Uterus (tissue), 4 donors: ENCODE measurements around the gene MANF. TPM values are rescaled to one million over a fixed set of nuclear protein-coding genes. Genes with fewer than 3 reads are reported as not detected.

Experiments
- DNase-seq, 2 donors: peaks; one replicate each; pipeline ENCODE4 v3.0.0-alpha.2; 2019 to 2020
- H3K27ac ChIP-seq, 2 donors: fragments of 200-600 bp; sonication (generic); 1 replicate in 1 of 2; 2 replicates in 1 of 2; pipeline ENCODE4 v1.5.1; 2016 to 2018
- H3K27me3 ChIP-seq, 2 donors: fragments of 200-600 bp; sonication (generic); one replicate each; pipeline ENCODE4 v1.5.1; 2018 to 2019; ENCODE audit warnings: control low read depth in 1 of 2
- H3K36me3 ChIP-seq, 2 donors: fragments of 200-600 bp; sonication (generic); one replicate each; pipeline ENCODE4 v1.5.1; 2019; ENCODE audit warnings: control low read depth in 1 of 2
- H3K4me1 ChIP-seq, 2 donors: fragments of 200-600 bp; sonication (generic); one replicate each; pipeline ENCODE4 v1.5.1; 2018 to 2019; ENCODE audit warnings: control low read depth in 1 of 2
- H3K4me3 ChIP-seq, 2 donors: fragments of 200-600 bp; sonication (generic); 1 replicate in 1 of 2; 2 replicates in 1 of 2; pipeline ENCODE4 v1.5.1; 2018 to 2019; ENCODE audit warnings: mild to moderate bottlenecking in 1 of 2
- H3K9me3 ChIP-seq, 2 donors: fragments of 200-600 bp; sonication (generic); one replicate each; pipeline ENCODE4 v1.5.1; 2019; ENCODE audit warnings: control low read depth in 1 of 2
- CTCF ChIP-seq, 4 experiments: fragments of 200-600 bp in 2 of 4; fragments of 450-650 bp in 2 of 4; sonication (generic) in 2 of 4; IDR thresholded peaks; one replicate each; pipeline ENCODE4 v1.5.1; 2016 to 2019; ENCODE audit warnings: antibody characterized with exemption in 4 of 4, mild to moderate bottlenecking in 2 of 4, moderate library complexity in 1 of 4
- POLR2A ChIP-seq, 2 donors: fragments of 450-650 bp; IDR thresholded peaks; one replicate each; pipeline ENCODE4 v1.6.1; 2016; ENCODE audit warnings: antibody characterized with exemption in 2 of 2, mild to moderate bottlenecking in 1 of 2, moderate library complexity in 1 of 2
- intact Hi-C: fragments of 100-400 bp; cut with DNase I; formaldehyde crosslinking; loops from one replicate; pipeline ENCODE4 v1.15.1; 2023; ENCODE audit warnings: low total_unique reads
- total RNA-seq, 4 donors: library from RNA; depleted of rRNA in 3 of 4; stranded (reverse); fragments of >200 nt in 3 of 4; gene quantifications; one replicate each; pipeline versions ENCODE4 v1.1.0 to v1.2.4, GENCODE V29; 2014 to 2023
- donor health status: DM: yes; HTN: yes; CAD: no.

The MANF gene
- total RNA-seq, 4 donors from 2014 or later: 14.7 to 60.6 (median 28.8) TPM

- Histone ChIP-seq H3K9me3 (no peaks in the 10 kb centered on the region), H3K4me3 (no peak overlapping the region), H3K27ac (no peak overlapping the region), H3K4me1 (no peaks in the 10 kb centered on the region), H3K36me3 (no peaks in the 10 kb centered on the region), H3K27me3 (no peaks in the 10 kb centered on the region)
- DNase-seq: no peak
- TF ChIP-seq POLR2A (IDR thresholded peaks at IDR 0.05) (no peak), CTCF (IDR thresholded peaks at IDR 0.05) (no peak)
- intact Hi-C loops: no loop called here
Observed at GRCh38 chr3:51408021-51408420, 22.9 kb downstream of the MANF start.

- H3K36me3 ChIP-seq: no peaks in the 10 kb centered on the region
Observed at GRCh38 chr3:51408813-51409212, 23.7 kb downstream of the MANF start.

DNA sequence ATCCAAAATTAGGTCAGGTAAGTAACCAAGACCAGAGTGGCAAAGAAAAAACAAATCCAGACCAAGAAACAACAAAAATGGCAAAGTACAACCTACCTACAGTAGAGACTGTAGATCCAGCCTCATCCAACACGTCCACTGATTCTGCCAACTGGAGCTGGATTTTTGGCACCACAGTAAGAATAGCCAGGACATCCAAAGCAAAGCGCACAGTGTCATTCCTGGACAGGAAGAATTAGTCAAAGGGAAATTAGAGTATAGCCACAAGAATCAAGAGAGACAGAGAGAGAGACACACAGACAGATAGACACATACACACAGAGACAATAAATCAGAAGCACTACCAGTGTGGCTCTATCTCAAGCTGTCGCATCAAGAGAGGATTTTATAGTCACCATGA, 37.1 kb downstream of the MANF start:
- intact Hi-C loops: no loop called here
- DNase-seq: no peak
- H3K36me3 ChIP-seq: no peaks in the 10 kb centered on the region
- H3K4me1 ChIP-seq: no peaks in the 10 kb centered on the region
- no peaks in the 10 kb centered on the region for H3K9me3 ChIP-seq
- H3K4me3 ChIP-seq: no peak overlapping the region
- H3K27me3 ChIP-seq: no peaks in the 10 kb centered on the region
- no peak overlapping the region for H3K27ac ChIP-seq
- no peak for TF ChIP-seq POLR2A (IDR thresholded peaks at IDR 0.05)

More at GRCh38 chr3:51408813-51409212, 23.7 kb downstream of the MANF start:
- TF ChIP-seq POLR2A (IDR thresholded peaks at IDR 0.05) (no peak), CTCF (IDR thresholded peaks at IDR 0.05) (no peak)
- intact Hi-C loops: no loop called here
- Histone ChIP-seq H3K4me3 (no peak overlapping the region), H3K4me1 (no peaks in the 10 kb centered on the region), H3K27ac (no peak overlapping the region), H3K27me3 (no peaks in the 10 kb centered on the region), H3K9me3 (no peaks in the 10 kb centered on the region)
- no peak for DNase-seq

DNA sequence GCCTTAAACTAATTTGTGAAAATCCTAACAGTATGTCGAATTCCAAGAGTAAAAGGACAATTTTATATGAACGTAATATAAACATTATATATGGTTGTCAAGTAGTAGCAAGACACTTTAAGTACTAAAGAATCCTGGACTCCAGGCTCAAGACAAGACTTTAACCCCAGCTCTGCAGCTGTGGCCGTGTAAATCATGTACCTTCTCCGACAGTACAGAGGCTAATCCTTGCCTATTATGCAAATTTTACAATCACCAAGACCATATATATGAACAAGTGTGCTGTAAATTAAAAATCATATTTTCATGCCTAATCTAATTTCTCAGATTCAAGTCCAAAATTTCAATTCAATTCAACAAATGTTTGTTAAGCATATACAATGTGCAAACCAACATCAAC, 41.8 kb downstream of the MANF start:
- intact Hi-C loops: no loop called here
- Histone ChIP-seq H3K9me3 (no peaks in the 10 kb centered on the region), H3K27me3 (no peaks in the 10 kb centered on the region), H3K4me3 (no peak overlapping the region), H3K4me1 (no peaks in the 10 kb centered on the region), H3K27ac (no peak overlapping the region), H3K36me3 (no peaks in the 10 kb centered on the region)
- no peak for DNase-seq
- TF ChIP-seq CTCF (IDR thresholded peaks at IDR 0.05): no peak
- no peak for TF ChIP-seq POLR2A (IDR thresholded peaks at IDR 0.05)

GRCh38 chr3:51429138-51429537, 44.0 kb downstream of the MANF start:
- H3K27ac ChIP-seq: no peak overlapping the region
- intact Hi-C loops: no loop called here
- TF ChIP-seq CTCF (IDR thresholded peaks at IDR 0.05): no peak
- no peaks in the 10 kb centered on the region for H3K27me3 ChIP-seq
- H3K4me3 ChIP-seq: no peak overlapping the region
- no peaks in the 10 kb centered on the region for H3K4me1 ChIP-seq
- no peaks in the 10 kb centered on the region for H3K36me3 ChIP-seq
- no peak for DNase-seq
- H3K9me3 ChIP-seq: no peaks in the 10 kb centered on the region

GRCh38 chr3:51434110-51434509, 49.0 kb downstream of the MANF start:
- TF ChIP-seq POLR2A (IDR thresholded peaks at IDR 0.05) (no peak), CTCF (IDR thresholded peaks at IDR 0.05) (no peak)
- Histone ChIP-seq H3K4me1 (no peaks in the 10 kb centered on the region), H3K4me3 (no peak overlapping the region), H3K36me3 (no peaks in the 10 kb centered on the region), H3K27me3 (no peaks in the 10 kb centered on the region), H3K9me3 (no peaks in the 10 kb centered on the region), H3K27ac (no peak overlapping the region)
- no peak for DNase-seq
- intact Hi-C loops: no loop called here
